MCF 10A (cell line): ENCODE measurements around the gene GXYLT2. TPM values are rescaled to one million over a fixed set of nuclear protein-coding genes. Genes with fewer than 3 reads are reported as not detected.

Experiments used
- BruUV-seq: library from RNA; stranded (reverse); fragments of 400-500 nt; replicated peaks from 2 replicates; lab custom pipeline; 2021; lab: Mats Ljungman, UMichigan
- CTCF ChIA-PET: fragments of 300-600 bp; sonication (Branson Sonifier 250); formaldehyde crosslinking; extraction: SDS; loops from one replicate; lab custom pipeline; 2021; ENCODE audit warnings: antibody characterized with exemption, inconsistent platforms; lab: Yijun Ruan, JAX
- POLR2A ChIA-PET: fragments of 300-600, 350-650 bp; sonication (Branson Sonifier 250); formaldehyde crosslinking; extraction: SDS; loops from one replicate; lab custom pipeline; 2020; ENCODE audit warnings: antibody characterized with exemption, inconsistent platforms; lab: Yijun Ruan, JAX
- DNase-seq: peaks from one replicate; pipeline ENCODE4 v3.0.0-alpha.2; 2018; ENCODE audit not compliant: unreplicated experiment
- H3K27ac Mint-ChIP-seq: one replicate; pipeline ENCODE4 v1.8.0; 2022; ENCODE audit warnings: mild to moderate bottlenecking, low read depth, mixed read lengths; ENCODE audit not compliant: unreplicated experiment
- H3K27me3 Mint-ChIP-seq: one replicate; pipeline ENCODE4 v1.8.0; 2022; ENCODE audit warnings: mixed read lengths; ENCODE audit not compliant: insufficient read depth, unreplicated experiment
- H3K36me3 Mint-ChIP-seq: one replicate; pipeline ENCODE4 v1.8.0; 2022; ENCODE audit warnings: mild to moderate bottlenecking, moderate library complexity, mixed read lengths; ENCODE audit not compliant: insufficient read depth, unreplicated experiment
- H3K4me1 Mint-ChIP-seq: one replicate; pipeline ENCODE4 v1.8.0; 2022; ENCODE audit warnings: mixed read lengths; ENCODE audit not compliant: insufficient read depth, unreplicated experiment
- H3K4me3 Mint-ChIP-seq: one replicate; pipeline ENCODE4 v1.8.0; 2022; ENCODE audit warnings: mild to moderate bottlenecking, moderate library complexity, mixed read lengths; ENCODE audit not compliant: unreplicated experiment
- H3K9me3 Mint-ChIP-seq: one replicate; pipeline ENCODE4 v1.8.0; 2022; ENCODE audit warnings: mixed read lengths; ENCODE audit not compliant: unreplicated experiment
- CTCF ChIP-seq: fragments of 200-600 bp; IDR thresholded peaks from one replicate; pipeline ENCODE4 v1.8.0; 2022; ENCODE audit warnings: antibody characterized with exemption, mild to moderate bottlenecking; ENCODE audit not compliant: unreplicated experiment
- intact Hi-C: fragments of 100-400 bp; cut with micrococcal nuclease; formaldehyde crosslinking; loops from 2 replicates; pipeline ENCODE4 v1.14.1; 2022
- total RNA-seq: library from RNA; stranded (reverse); gene quantifications from 2 replicates; pipeline ENCODE4 v1.2.3, GENCODE V29; 2022

Gene GXYLT2
- total RNA-seq, 1 experiment from 2014 or later = 3.9 TPM

GRCh38 chr3:72912532-72912931 lies 24.7 kb downstream of the GXYLT2 start:
- ChIA-PET POLR2A (interaction anchor here (0.9 kb wide), 1 partner anchor 25 kb away, joined by 3 read pairs; the partner anchor contains the start of gene GXYLT2), CTCF (interaction anchor here (0.6 to 0.7 kb wide), 2 partner anchors 607 to 1016 kb away, joined by 3 read pairs; no protein-coding TSS in a partner anchor)
- no peaks in the 10 kb centered on the region for H3K27me3 Mint-ChIP-seq
- H3K4me1 Mint-ChIP-seq = peaks cover 9% of the 10 kb centered on the region
- intact Hi-C loops = no loop called here
- peaks cover 5% of the 10 kb centered on the region for H3K36me3 Mint-ChIP-seq
- H3K27ac Mint-ChIP-seq = no peak overlapping the region
- H3K4me3 Mint-ChIP-seq = no peak overlapping the region
- no TSS peak for BruUV-seq
- no peak for DNase-seq
- no peaks in the 10 kb centered on the region for H3K9me3 Mint-ChIP-seq
- no peak for TF ChIP-seq CTCF

- H3K27me3 Mint-ChIP-seq = no peaks in the 10 kb centered on the region
- no peaks in the 10 kb centered on the region for H3K9me3 Mint-ChIP-seq
- no peak overlapping the region for H3K4me3 Mint-ChIP-seq
- H3K4me1 Mint-ChIP-seq = no peaks in the 10 kb centered on the region
- TF ChIP-seq CTCF = no peak
- no peak for DNase-seq
- ChIA-PET CTCF (interaction anchor here (0.7 to 1.7 kb wide), 4 partner anchors 8 to 172 kb away, joined by 3 read pairs; partner anchors contain the start of gene GXYLT2), POLR2A (no interaction called here)
- no peaks in the 10 kb centered on the region for H3K36me3 Mint-ChIP-seq
- H3K27ac Mint-ChIP-seq = no peak overlapping the region
- BruUV-seq = no TSS peak
- intact Hi-C loops = no loop called here
These were observed 26.5 kb downstream of the GXYLT2 start for GRCh38 chr3:72914383-72914782.

- no TSS peak for BruUV-seq
- intact Hi-C loops = no loop called here
- no peak overlapping the region for H3K27ac Mint-ChIP-seq
- no peaks in the 10 kb centered on the region for H3K9me3 Mint-ChIP-seq
- DNase-seq = no peak
- no peak for TF ChIP-seq CTCF
- no peaks in the 10 kb centered on the region for H3K4me1 Mint-ChIP-seq
- no peaks in the 10 kb centered on the region for H3K27me3 Mint-ChIP-seq
- no peaks in the 10 kb centered on the region for H3K36me3 Mint-ChIP-seq
- CTCF ChIA-PET = interaction anchor here (0.6 kb wide), 1 partner anchor 538 kb away, joined by 7 read pairs; no protein-coding TSS in a partner anchor
- H3K4me3 Mint-ChIP-seq = no peak overlapping the region
- POLR2A ChIA-PET = no interaction called here
These were observed 28.4 kb downstream of the GXYLT2 start for GRCh38 chr3:72916250-72916649.

- H3K27ac Mint-ChIP-seq = no peak overlapping the region
- H3K9me3 Mint-ChIP-seq = no peaks in the 10 kb centered on the region
- DNase-seq = no peak
- intact Hi-C loops = no loop called here
- POLR2A ChIA-PET = interaction anchor here (0.9 kb wide), 1 partner anchor 72 kb away, joined by 4 read pairs; the partner anchor contains the start of gene SHQ1
- CTCF ChIA-PET = no interaction called here
- H3K4me3 Mint-ChIP-seq = no peak overlapping the region
- H3K4me1 Mint-ChIP-seq = no peaks in the 10 kb centered on the region
- H3K36me3 Mint-ChIP-seq = no peaks in the 10 kb centered on the region
- TF ChIP-seq CTCF = no peak
- no TSS peak for BruUV-seq
- no peaks in the 10 kb centered on the region for H3K27me3 Mint-ChIP-seq
These were observed 31.7 kb downstream of the GXYLT2 start for GRCh38 chr3:72919520-72919919.
